Vagina (tissue), 2 donors: ENCODE data around the gene KLHL9.

ENCODE experiments used
- CTCF ChIP-seq, 3 experiments: fragments of 450-650 bp in 2 of 3; fragments of 200-600 bp in 1 of 3; sonication (generic) in 1 of 3; IDR thresholded peaks; one replicate each; pipeline ENCODE4 v1.5.1; 2017 to 2019; ENCODE audit warnings: antibody characterized with exemption in 3 of 3, mild to moderate bottlenecking in 2 of 3, moderate library complexity in 2 of 3
- POLR2A ChIP-seq, 2 donors: fragments of 450-650 bp; IDR thresholded peaks; one replicate each; pipeline ENCODE4 v1.6.1; 2017; ENCODE audit warnings: antibody characterized with exemption in 2 of 2, mild to moderate bottlenecking in 2 of 2, moderate library complexity in 2 of 2
- POLR2AphosphoS5 ChIP-seq, 2 donors: sonication (generic); formaldehyde crosslinking; IDR thresholded peaks; one replicate each; pipeline ENCODE4 v1.9.0; 2017; ENCODE audit warnings: antibody characterized with exemption in 2 of 2, mild to moderate bottlenecking in 2 of 2, low read depth in 1 of 2; ENCODE audit not compliant: insufficient read depth in 1 of 2

GRCh38 chr9:21362287-21362686 is 27.1 kb upstream of the KLHL9 start:
- TF ChIP-seq CTCF (IDR thresholded peaks at IDR 0.05) (no peak), POLR2AphosphoS5 (IDR thresholded peaks at IDR 0.05; ENCODE audit: insufficient read depth in 1 of 2, low read depth in 1 of 2) (no peak), POLR2A (IDR thresholded peaks at IDR 0.05) (no peak)
